ENCODE data around the gene PRAME. TPM values are rescaled to one million over a fixed set of nuclear protein-coding genes. Genes with fewer than 3 reads are reported as not detected.

Gene PRAME
- total RNA-seq, 2 donors from 2014 or later = 2.8 TPM; not detected in 1

DNA sequence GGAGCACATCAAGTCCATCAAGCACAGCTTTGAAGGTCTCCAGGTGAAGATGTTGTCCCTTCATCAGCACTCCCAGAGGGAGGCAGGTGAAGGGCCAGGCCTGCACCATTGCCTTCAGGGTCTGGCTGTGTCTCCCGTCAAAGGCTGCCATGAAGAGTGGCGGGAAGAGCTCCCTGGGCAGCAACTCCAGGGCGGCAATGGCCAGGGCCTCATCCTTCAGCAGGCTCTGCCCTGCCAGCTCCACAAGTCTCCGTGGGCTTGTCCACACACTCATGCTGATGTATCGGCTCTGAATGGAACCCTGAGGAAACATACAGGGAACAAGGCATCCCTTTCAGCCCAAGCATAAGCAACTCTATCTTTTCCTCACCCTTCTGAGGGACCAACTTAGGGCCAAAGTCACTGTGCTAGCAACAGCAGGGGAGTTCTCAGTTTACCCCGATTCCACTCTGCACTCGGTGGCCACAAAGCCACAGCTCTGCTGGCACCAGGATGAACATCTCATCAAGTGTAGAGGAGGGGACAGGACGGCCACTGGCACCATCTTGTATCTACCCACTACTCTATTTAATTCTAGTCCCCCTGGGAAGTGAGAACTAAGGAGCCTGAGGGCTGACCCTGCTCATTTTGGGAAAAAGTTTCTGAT lies 8.2 kb downstream of the PRAME start:
- Histone ChIP-seq H3K27me3 (no peaks in the 10 kb centered on the region), H3K4me3 (no peak overlapping the region), H3K27ac (no peak overlapping the region), H3K4me1 (no peaks in the 10 kb centered on the region), H3K9me3 (no peaks in the 10 kb centered on the region), H3K36me3 (no peaks in the 10 kb centered on the region), H3K9ac (ENCODE audit: low read depth in 2 of 2, low read length in 2 of 2) (no peak overlapping the region)
- intact Hi-C loops (cut with DNase I) = no loop called here
- TF ChIP-seq, protein P1, sequence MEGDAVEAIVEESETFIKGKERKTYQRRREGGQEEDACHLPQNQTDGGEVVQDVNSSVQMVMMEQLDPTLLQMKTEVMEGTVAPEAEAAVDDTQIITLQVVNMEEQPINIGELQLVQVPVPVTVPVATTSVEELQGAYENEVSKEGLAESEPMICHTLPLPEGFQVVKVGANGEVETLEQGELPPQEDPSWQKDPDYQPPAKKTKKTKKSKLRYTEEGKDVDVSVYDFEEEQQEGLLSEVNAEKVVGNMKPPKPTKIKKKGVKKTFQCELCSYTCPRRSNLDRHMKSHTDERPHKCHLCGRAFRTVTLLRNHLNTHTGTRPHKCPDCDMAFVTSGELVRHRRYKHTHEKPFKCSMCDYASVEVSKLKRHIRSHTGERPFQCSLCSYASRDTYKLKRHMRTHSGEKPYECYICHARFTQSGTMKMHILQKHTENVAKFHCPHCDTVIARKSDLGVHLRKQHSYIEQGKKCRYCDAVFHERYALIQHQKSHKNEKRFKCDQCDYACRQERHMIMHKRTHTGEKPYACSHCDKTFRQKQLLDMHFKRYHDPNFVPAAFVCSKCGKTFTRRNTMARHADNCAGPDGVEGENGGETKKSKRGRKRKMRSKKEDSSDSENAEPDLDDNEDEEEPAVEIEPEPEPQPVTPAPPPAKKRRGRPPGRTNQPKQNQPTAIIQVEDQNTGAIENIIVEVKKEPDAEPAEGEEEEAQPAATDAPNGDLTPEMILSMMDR (IDR thresholded peaks at IDR 0.05) = no peak
- no peak for DNase-seq

DNA sequence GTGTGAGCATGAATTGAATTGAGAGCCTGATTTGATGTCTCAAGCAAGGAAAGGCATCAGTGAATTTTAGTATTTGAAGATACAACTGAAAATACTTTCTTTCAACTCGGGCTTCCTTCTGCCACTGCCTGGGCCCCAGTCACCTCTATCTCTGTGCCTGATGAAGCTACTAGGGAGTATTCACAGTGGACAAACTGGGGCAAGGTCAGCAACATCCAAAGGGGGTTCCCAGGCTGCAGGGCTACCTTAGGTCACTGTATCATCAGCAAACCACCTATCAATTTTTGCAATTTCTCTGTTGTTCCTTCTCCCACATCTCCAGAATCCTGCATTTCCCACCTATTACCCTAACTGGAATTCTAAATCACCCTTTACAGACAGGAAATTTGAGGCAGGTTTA lies 10.2 kb downstream of the PRAME start:
- intact Hi-C loops (cut with DNase I) = no loop called here

DNA sequence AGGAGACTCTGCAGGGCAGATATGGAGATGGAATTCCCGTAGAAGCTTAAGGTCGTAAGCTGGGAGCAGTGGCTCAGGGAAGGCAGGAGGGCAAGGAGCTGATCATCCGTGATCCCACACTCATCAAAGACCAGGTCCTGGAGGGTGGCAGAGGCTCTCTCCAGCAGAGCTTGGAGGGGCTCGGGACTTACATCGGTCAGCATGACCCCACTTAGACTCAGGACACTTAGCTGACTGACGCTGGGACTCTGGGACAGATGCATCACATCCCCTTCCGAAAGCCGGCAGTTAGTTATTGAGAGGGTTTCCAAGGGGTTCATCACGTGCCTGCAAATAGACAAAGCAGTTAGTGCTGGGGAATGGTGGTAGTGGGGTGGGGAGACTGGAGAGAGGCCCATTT lies 10.7 kb downstream of the PRAME start:
- no peak overlapping the region for H3K27ac ChIP-seq
- no peaks in the 10 kb centered on the region for H3K36me3 ChIP-seq
- H3K4me1 ChIP-seq = no peaks in the 10 kb centered on the region
- no peaks in the 10 kb centered on the region for H3K9me3 ChIP-seq
- no peak overlapping the region for H3K9ac ChIP-seq (ENCODE audit: low read depth in 2 of 2, low read length in 2 of 2)
- no peak for DNase-seq
- TF ChIP-seq, protein P1 (IDR thresholded peaks at IDR 0.05) = no peak
- intact Hi-C loops (cut with DNase I) = no loop called here
- no peak overlapping the region for H3K4me3 ChIP-seq
- H3K27me3 ChIP-seq = no peaks in the 10 kb centered on the region

More for the DNA sequence above, 10.2 kb downstream of the PRAME start:
- DNase-seq = no peak
- no peaks in the 10 kb centered on the region for H3K9me3 ChIP-seq
- H3K27ac ChIP-seq = no peak overlapping the region
- H3K4me1 ChIP-seq = no peaks in the 10 kb centered on the region
- no peak overlapping the region for H3K4me3 ChIP-seq
- H3K36me3 ChIP-seq = no peaks in the 10 kb centered on the region
- TF ChIP-seq, protein P1 (IDR thresholded peaks at IDR 0.05) = no peak
- no peak overlapping the region for H3K9ac ChIP-seq (ENCODE audit: low read depth in 2 of 2, low read length in 2 of 2)
- no peaks in the 10 kb centered on the region for H3K27me3 ChIP-seq

DNA sequence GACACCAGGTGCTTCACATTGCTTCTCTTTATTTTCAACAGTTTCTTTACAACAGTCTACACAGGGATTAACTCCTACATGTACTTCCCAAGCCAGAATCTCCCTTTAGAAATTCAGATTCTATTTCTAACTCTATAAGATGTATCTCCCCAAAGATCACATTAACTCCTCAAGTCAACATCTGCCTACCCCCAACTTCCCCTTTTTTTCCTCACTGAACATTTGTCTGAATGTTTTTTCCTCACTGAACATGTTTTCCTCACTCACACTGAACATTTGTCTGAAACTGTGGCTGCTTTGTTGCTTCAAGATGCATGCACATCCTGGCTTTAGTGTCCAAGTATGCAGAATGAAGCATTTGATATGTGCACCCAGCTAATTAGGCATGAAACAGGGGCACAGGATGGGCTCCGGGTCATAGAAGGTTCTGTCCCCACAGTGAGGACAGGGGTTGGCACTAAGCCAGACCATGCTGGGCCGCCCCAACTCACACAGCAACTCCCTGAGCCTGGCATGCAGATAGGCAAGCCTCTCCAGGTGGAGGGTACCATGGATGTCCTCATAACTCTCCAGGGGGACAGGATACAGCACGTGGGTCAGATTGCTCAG lies 11.3 kb downstream of the PRAME start:
- no peak overlapping the region for H3K4me3 ChIP-seq
- no peaks in the 10 kb centered on the region for H3K36me3 ChIP-seq
- no peaks in the 10 kb centered on the region for H3K9me3 ChIP-seq
- DNase-seq = no peak
- TF ChIP-seq, protein P1 (IDR thresholded peaks at IDR 0.05) = no peak
- H3K27me3 ChIP-seq = no peaks in the 10 kb centered on the region
- intact Hi-C loops (cut with DNase I) = no loop called here
- no peak overlapping the region for H3K9ac ChIP-seq (ENCODE audit: low read depth in 2 of 2, low read length in 2 of 2)
- H3K4me1 ChIP-seq = no peaks in the 10 kb centered on the region
- no peak overlapping the region for H3K27ac ChIP-seq

DNA sequence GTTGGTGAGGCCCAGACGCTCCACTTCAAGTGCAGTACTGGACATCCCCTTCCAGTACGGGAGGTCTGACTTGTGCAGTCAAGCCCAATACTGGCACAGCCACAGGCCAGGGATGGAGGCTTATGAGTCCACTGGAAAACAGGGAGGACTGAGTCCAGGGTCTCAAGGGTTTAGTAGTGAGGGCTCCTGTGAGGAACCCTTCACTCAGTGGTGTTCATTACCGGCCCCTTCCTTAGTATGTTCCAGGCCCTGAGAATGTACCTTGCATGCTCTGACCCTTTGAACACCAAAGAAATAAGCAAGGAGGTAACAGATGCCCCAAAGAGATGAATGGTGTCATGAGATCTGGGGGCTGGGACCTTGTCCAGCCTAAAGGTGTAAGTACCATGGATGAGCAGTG lies 11.8 kb downstream of the PRAME start:
- H3K36me3 ChIP-seq = no peaks in the 10 kb centered on the region
- DNase-seq = no peak
- intact Hi-C loops (cut with DNase I) = no loop called here
- H3K9ac ChIP-seq (ENCODE audit: low read depth in 2 of 2, low read length in 2 of 2) = no peak overlapping the region
- H3K4me3 ChIP-seq = no peak overlapping the region
- no peaks in the 10 kb centered on the region for H3K4me1 ChIP-seq
- no peaks in the 10 kb centered on the region for H3K9me3 ChIP-seq
- no peak overlapping the region for H3K27ac ChIP-seq
- H3K27me3 ChIP-seq = no peaks in the 10 kb centered on the region
- TF ChIP-seq, protein P1 (IDR thresholded peaks at IDR 0.05) = no peak
